Measurements from ENCODE around the gene MILR1.

- TF ChIP-seq CTCF (IDR thresholded peaks at IDR 0.05; ENCODE audit: insufficient read depth, low read length, poor library complexity, severe bottlenecking) (no peak), EZH2phosphoT487 (conservative IDR thresholded peaks at IDR 0.05; ENCODE audit: low read length) (no peak)
These were observed 22.3 kb upstream of the MILR1 start for GRCh38 chr17:64426596-64426995.

All from SU-DHL-6 (cell line).